ENCODE results near the gene PSEN2. TPM values are rescaled to one million over a fixed set of nuclear protein-coding genes. Genes with fewer than 3 reads are reported as not detected.

Gene PSEN2
- total and polyA plus RNA-seq, 2 of the 8 experiments (the other 6 are each of a cell fraction or from before 2014, with no cell fraction given), result 22.9 to 29.0 TPM

DNA sequence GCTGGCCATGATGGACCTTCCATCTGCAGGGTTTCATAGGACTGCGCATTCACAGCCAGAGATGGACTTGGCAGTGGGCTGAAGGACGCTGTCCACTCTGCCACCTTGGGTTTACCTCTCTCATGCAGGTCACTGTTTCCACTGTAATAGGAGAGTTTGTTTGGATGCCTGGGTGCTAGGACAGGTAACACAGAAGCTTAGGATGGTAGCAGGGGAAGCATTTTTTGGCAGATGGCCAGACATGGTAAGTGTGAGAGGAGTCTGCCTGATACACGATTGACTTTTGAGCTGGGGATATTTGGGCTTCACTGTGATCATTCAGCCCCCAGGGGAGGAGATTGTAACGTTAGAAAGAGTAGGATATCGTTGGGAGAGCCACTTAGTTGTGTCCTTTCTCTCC, 11.8 kb downstream of the PSEN2 start:
- Histone ChIP-seq H3K79me1 (ENCODE audit: low read depth, low read length) (no peaks in the 10 kb centered on the region), H3K9ac (replicated peaks in 1 of 4; ENCODE audit: extremely low read depth in 1 of 4, low read depth in 3 of 4, low read length in 3 of 4) (no peak overlapping the region), H3K18ac (ENCODE audit: extremely low read depth, low read length) (no peak overlapping the region), H3K14ac (ENCODE audit: insufficient read length) (no peak overlapping the region), H3K4me1 (replicated peaks in 1 of 4; ENCODE audit: control insufficient read depth in 3 of 4, insufficient read depth in 4 of 4, low read length in 3 of 4) (no peaks in the 10 kb centered on the region; a peak in 1 of 7 replicates), H3K9me3 (ENCODE audit: insufficient read depth in 2 of 2, low read depth in 1 of 2, low read length in 1 of 2) (no peaks in the 10 kb centered on the region), H3K36me3 (ENCODE audit: control insufficient read depth in 2 of 4, insufficient read depth in 4 of 4, low read length in 3 of 4) (peaks cover 0 to 25% (median 8%) of the 10 kb centered on the region in 4 experiments; a peak in 5 of 8 replicates), H4K91ac (replicated peaks; ENCODE audit: insufficient read length, low read length) (no peak overlapping the region), H3K4me2 (ENCODE audit: insufficient read depth in 1 of 2, low read depth in 2 of 2, low read length in 2 of 2) (no peak overlapping the region), H3K27ac (ENCODE audit: low read depth, low read length) (no peak overlapping the region), H2AK5ac (ENCODE audit: low read depth, low read length) (no peak overlapping the region), H2BK120ac (replicated peaks; ENCODE audit: low read depth, low read length) (no peak overlapping the region), H4K5ac (ENCODE audit: insufficient read length, low read depth, low read length) (no peak overlapping the region), H3K27me3 (replicated peaks in 1 of 4; ENCODE audit: control insufficient read depth in 3 of 4, extremely low read depth in 1 of 4, insufficient read depth in 3 of 4, low read length in 3 of 4) (no peaks in the 10 kb centered on the region), H3K56ac (replicated peaks; ENCODE audit: insufficient read length, low read depth, low read length) (no peak overlapping the region), H3K23me2 (ENCODE audit: low read depth, low read length) (no peaks in the 10 kb centered on the region), H2BK12ac (ENCODE audit: low read depth, low read length) (no peak overlapping the region), H2BK20ac (ENCODE audit: low read length) (no peak overlapping the region), H3K23ac (ENCODE audit: insufficient read length) (no peak overlapping the region), H3K79me2 (ENCODE audit: control insufficient read depth in 1 of 2, insufficient read depth in 2 of 2, low read length in 2 of 2) (no peaks in the 10 kb centered on the region), H2AFZ (ENCODE audit: low read length) (no peak overlapping the region), H2BK15ac (ENCODE audit: low read length) (no peak overlapping the region), H3K4ac (replicated peaks; ENCODE audit: insufficient read length, low read depth, low read length) (no peak overlapping the region), H2BK5ac (ENCODE audit: low read depth, low read length) (no peak overlapping the region), H4K8ac (ENCODE audit: extremely low read depth, insufficient read depth, low read length) (no peak overlapping the region), H4K20me1 (replicated peaks in 1 of 2; ENCODE audit: control insufficient read depth in 1 of 2, insufficient read depth in 2 of 2, low read length in 2 of 2) (no peaks in the 10 kb centered on the region), H3K4me3 (ENCODE audit: extremely low read depth in 1 of 4, insufficient read depth in 2 of 4, low read depth in 3 of 4, low read length in 4 of 4) (no peak overlapping the region)
- DNase-seq (ENCODE audit: low read depth in 1 of 2, low spot score in 2 of 2) (no peak), FAIRE-seq (no peak)
- POLR2A ChIA-PET (ENCODE audit: partially characterized antibody), result interaction anchor here (1.1 to 1.2 kb wide), 3 partner anchors 9 to 14 kb away, joined by 3 to 4 read pairs (median 4); partner anchors contain the start of gene PSEN2
- whole genome bisulfite sequencing, 2 experiments (ENCODE audit: extremely low coverage in 1 of 2, insufficient coverage in 1 of 2, insufficient read length in 1 of 2, insufficient replicate concordance in 2 of 2, low coverage in 1 of 2, low lambda C conversion rate in 2 of 2, missing lambda C conversion rate in 1 of 2), result 93% methylated on average over 5 of the region's 5 CpGs; no CpG with 5 or more reads in 1 of the 2 experiments
- CTCF ChIA-PET (ENCODE audit: partially characterized antibody), result no interaction called here
- no peak for TF ChIP-seq TCF12 (IDR thresholded peaks at IDR 0.05; ENCODE audit: low read depth, low read length)
- no peak for TF ChIP-seq CEBPB (IDR thresholded peaks at IDR 0.05; ENCODE audit: low read depth, low read length)
- no peak for TF ChIP-seq TAF1 (IDR thresholded peaks at IDR 0.05; ENCODE audit: low read depth, low read length)
- TF ChIP-seq, protein P1, sequence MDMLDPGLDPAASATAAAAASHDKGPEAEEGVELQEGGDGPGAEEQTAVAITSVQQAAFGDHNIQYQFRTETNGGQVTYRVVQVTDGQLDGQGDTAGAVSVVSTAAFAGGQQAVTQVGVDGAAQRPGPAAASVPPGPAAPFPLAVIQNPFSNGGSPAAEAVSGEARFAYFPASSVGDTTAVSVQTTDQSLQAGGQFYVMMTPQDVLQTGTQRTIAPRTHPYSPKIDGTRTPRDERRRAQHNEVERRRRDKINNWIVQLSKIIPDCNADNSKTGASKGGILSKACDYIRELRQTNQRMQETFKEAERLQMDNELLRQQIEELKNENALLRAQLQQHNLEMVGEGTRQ (IDR thresholded peaks at IDR 0.05; ENCODE audit: low read length), result no peak
- TF ChIP-seq EP300 (IDR thresholded peaks at IDR 0.05; ENCODE audit: borderline replicate concordance in 1 of 2, low read depth in 2 of 2, low read length in 2 of 2), result no peak
- TF ChIP-seq, protein P2, sequence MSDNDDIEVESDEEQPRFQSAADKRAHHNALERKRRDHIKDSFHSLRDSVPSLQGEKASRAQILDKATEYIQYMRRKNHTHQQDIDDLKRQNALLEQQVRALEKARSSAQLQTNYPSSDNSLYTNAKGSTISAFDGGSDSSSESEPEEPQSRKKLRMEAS (IDR thresholded peaks at IDR 0.05), result no peak
- TF ChIP-seq SAP30 (IDR thresholded peaks at IDR 0.05; ENCODE audit: insufficient read depth, insufficient replicate concordance, low read length), result no peak
- no peak for TF ChIP-seq SUZ12 (IDR thresholded peaks at IDR 0.05; ENCODE audit: low read length)
- TF ChIP-seq CREB1 (IDR thresholded peaks at IDR 0.05), result no peak
- TF ChIP-seq MAFK (IDR thresholded peaks at IDR 0.05; ENCODE audit: low read depth, low read length), result no peak
- no peak for TF ChIP-seq RAD21 (IDR thresholded peaks at IDR 0.05 in 1 of 2, conservative IDR thresholded peaks at IDR 0.05 in 1 of 2; ENCODE audit: low read depth in 2 of 2, low read length in 2 of 2)
- no peak for TF ChIP-seq BCL11A (IDR thresholded peaks at IDR 0.05; ENCODE audit: low read depth in 2 of 2, low read length in 2 of 2)
- TF ChIP-seq POLR2AphosphoS5 (IDR thresholded peaks at IDR 0.05; ENCODE audit: low read depth, low read length), result no peak
